Measurements from ENCODE around the gene CRYBB1. TPM values are rescaled to one million over a fixed set of nuclear protein-coding genes. Genes with fewer than 3 reads are reported as not detected.

The CRYBB1 gene
- total and polyA plus RNA-seq, 2 donors from 2014 or later: 0.54 to 1.7 TPM

GRCh38 chr22:26561756-26562417, 55.9 kb downstream of the CRYBB1 start:
- Histone ChIP-seq H3K36me3 (ENCODE audit: control insufficient read depth in 2 of 3, insufficient read depth in 3 of 3, low read length in 3 of 3) (no peaks in the 10 kb centered on the region), H3K27ac (ENCODE audit: low read depth in 2 of 2, low read length in 2 of 2) (peak overlapping the region; percentile 7 to 41), H3K4me1 (ENCODE audit: control insufficient read depth in 2 of 3, insufficient read depth in 2 of 3, low read depth in 1 of 3, low read length in 3 of 3) (peaks cover 0 to 19% (median 8%) of the 10 kb centered on the region in 3 donors), H3K4me3 (ENCODE audit: low read length in 3 of 3) (no peak overlapping the region), H3K27me3 (ENCODE audit: control insufficient read depth, insufficient read depth, low read length) (no peaks in the 10 kb centered on the region), H3K9me3 (ENCODE audit: control insufficient read depth in 2 of 3, insufficient read depth in 1 of 3, low read length in 3 of 3) (no peaks in the 10 kb centered on the region), H3K9ac (ENCODE audit: low read length in 3 of 3) (no peak overlapping the region)
- no peak for DNase-seq
- no peak for TF ChIP-seq CTCF (IDR thresholded peaks at IDR 0.05; ENCODE audit: borderline replicate concordance, extremely low read depth, insufficient read depth)
- intact Hi-C loops (cut with DNase I): no loop called here
- no peak for FAIRE-seq

GRCh38 chr22:26559961-26560575, 57.8 kb downstream of the CRYBB1 start:
- Histone ChIP-seq H3K9me3 (ENCODE audit: control insufficient read depth in 2 of 3, insufficient read depth in 1 of 3, low read length in 3 of 3) (no peaks in the 10 kb centered on the region), H3K27me3 (ENCODE audit: control insufficient read depth, insufficient read depth, low read length) (no peaks in the 10 kb centered on the region), H3K36me3 (ENCODE audit: control insufficient read depth in 2 of 3, insufficient read depth in 3 of 3, low read length in 3 of 3) (no peaks in the 10 kb centered on the region), H3K27ac (ENCODE audit: low read depth in 2 of 2, low read length in 2 of 2) (peak overlapping the region in 1 of 2 donors; percentile 53), H3K4me3 (ENCODE audit: low read length in 3 of 3) (no peak overlapping the region), H3K4me1 (ENCODE audit: control insufficient read depth in 2 of 3, insufficient read depth in 2 of 3, low read depth in 1 of 3, low read length in 3 of 3) (peaks cover 0 to 25% (median 3%) of the 10 kb centered on the region in 3 donors), H3K9ac (ENCODE audit: low read length in 3 of 3) (no peak overlapping the region)
- intact Hi-C loops (cut with DNase I): no loop called here
- DNase-seq (no peak), FAIRE-seq (no peak)
- TF ChIP-seq CTCF (IDR thresholded peaks at IDR 0.05; ENCODE audit: borderline replicate concordance, extremely low read depth, insufficient read depth): no peak

- no peak for TF ChIP-seq CTCF (IDR thresholded peaks at IDR 0.05; ENCODE audit: borderline replicate concordance, extremely low read depth, insufficient read depth)
- FAIRE-seq (no peak), DNase-seq (no peak)
- Histone ChIP-seq H3K4me1 (ENCODE audit: control insufficient read depth in 2 of 3, insufficient read depth in 2 of 3, low read depth in 1 of 3, low read length in 3 of 3) (peaks cover 0 to 21% (median 0%) of the 10 kb centered on the region in 3 donors), H3K27me3 (ENCODE audit: control insufficient read depth, insufficient read depth, low read length) (no peaks in the 10 kb centered on the region), H3K4me3 (ENCODE audit: low read length in 3 of 3) (no peak overlapping the region), H3K36me3 (ENCODE audit: control insufficient read depth in 2 of 3, insufficient read depth in 3 of 3, low read length in 3 of 3) (no peaks in the 10 kb centered on the region), H3K27ac (ENCODE audit: low read depth in 2 of 2, low read length in 2 of 2) (no peak overlapping the region), H3K9ac (ENCODE audit: low read length in 3 of 3) (no peak overlapping the region), H3K9me3 (ENCODE audit: control insufficient read depth in 2 of 3, insufficient read depth in 1 of 3, low read length in 3 of 3) (no peaks in the 10 kb centered on the region)
- intact Hi-C loops (cut with DNase I): no loop called here
Measured at GRCh38 chr22:26558248-26558895, 59.5 kb downstream of the CRYBB1 start.

Measured in kidney (tissue), 14 donors.